Measurements from ENCODE around the gene ELMO1. TPM values are rescaled to one million over a fixed set of nuclear protein-coding genes. Genes with fewer than 3 reads are reported as not detected.

ELMO1 gene
- total RNA-seq, 1 experiment from 2014 or later: 1.1 TPM

- Histone ChIP-seq H3K27me3 (ENCODE audit: insufficient read depth, low read length) (no peaks in the 10 kb centered on the region), H3K36me3 (ENCODE audit: control insufficient read depth in 1 of 2, insufficient read depth in 2 of 2, low read length in 2 of 2) (no peaks in the 10 kb centered on the region), H3K79me2 (ENCODE audit: insufficient read depth, low read length) (no peaks in the 10 kb centered on the region), H3K4me2 (ENCODE audit: low read length) (no peak overlapping the region), H3K9me2 (ENCODE audit: insufficient read depth) (no peaks in the 10 kb centered on the region), H3K4me1 (ENCODE audit: control insufficient read depth in 1 of 2, insufficient read depth in 2 of 2, low read length in 2 of 2) (no peaks in the 10 kb centered on the region), H4K20me1 (ENCODE audit: insufficient read depth) (no peaks in the 10 kb centered on the region), H3K27ac (ENCODE audit: low read depth, low read length) (no peak overlapping the region), H3K4me3 (replicated peaks in 1 of 2; ENCODE audit: low read depth in 1 of 2, low read length in 2 of 2) (no peak overlapping the region), H3K9ac (ENCODE audit: low read length) (no peak overlapping the region), H3K9me3 (ENCODE audit: control insufficient read depth in 1 of 2, insufficient read depth in 1 of 2, low read depth in 1 of 2, low read length in 2 of 2) (no peaks in the 10 kb centered on the region), H2AFZ (ENCODE audit: low read depth, low read length, poor library complexity, severe bottlenecking) (no peak overlapping the region)
- intact Hi-C loops (cut with micrococcal nuclease): no loop called here
- RAD21 ChIA-PET (ENCODE audit: low non-redundant PET in 1 of 2, low total read pairs in 2 of 2, uncharacterized antibody in 2 of 2, unreplicated experiment in 2 of 2): no interaction called here
- BruUV-seq (replicated peaks): no TSS peak
- DNase-seq (ENCODE audit: low read depth, low spot score) (no peak), ATAC-seq (no peak)
- POLR2A ChIA-PET: no interaction called here
- TF ChIP-seq RAD21 (IDR thresholded peaks at IDR 0.05; ENCODE audit: low read depth) (no peak), JUND (IDR thresholded peaks at IDR 0.05) (no peak), SIN3A (IDR thresholded peaks at IDR 0.05; ENCODE audit: low read depth) (no peak), FOSL1 (IDR thresholded peaks at IDR 0.05; ENCODE audit: low read depth) (no peak), POLR2AphosphoS5 (IDR thresholded peaks at IDR 0.05; ENCODE audit: low read depth, low read length) (no peak), REST (IDR thresholded peaks at IDR 0.05; ENCODE audit: low read depth) (no peak), ZBTB33 (IDR thresholded peaks at IDR 0.05; ENCODE audit: extremely low read depth, insufficient replicate concordance, low read length) (no peak), POLR2A (IDR thresholded peaks at IDR 0.05; ENCODE audit: borderline replicate concordance, extremely low read depth, insufficient read depth, insufficient read length) (no peak), CBX3 (IDR thresholded peaks at IDR 0.05; ENCODE audit: low read depth) (no peak), SP1 (IDR thresholded peaks at IDR 0.05; ENCODE audit: low read depth) (no peak), ZFX (IDR thresholded peaks at IDR 0.05) (no peak), CTCF (IDR thresholded peaks at IDR 0.05 in 2 of 3, conservative IDR thresholded peaks at IDR 0.05 in 1 of 3; ENCODE audit: borderline replicate concordance in 1 of 3, insufficient read depth in 1 of 3, low read depth in 2 of 3, low read length in 2 of 3) (no peak), ELF1 (IDR thresholded peaks at IDR 0.05; ENCODE audit: borderline replicate concordance, low read depth) (no peak), ZNF274 (IDR thresholded peaks at IDR 0.05; ENCODE audit: low read depth, low read length) (no peak), YY1 (IDR thresholded peaks at IDR 0.05; ENCODE audit: extremely low read depth, insufficient replicate concordance, low read depth, low read length) (no peak)
- CTCF ChIA-PET: no interaction called here
These were observed 554.5 kb downstream of the ELMO1 start for GRCh38 chr7:36894190-36894589.
